Measurements from ENCODE around the gene TATDN2.
"Not testable (repeated sequence)": the region's sequence is repeated elsewhere in the genome, so short reads cannot be mapped to it uniquely, and the experiment has no call there.

Gene TATDN2

GRCh38 chr3:10238345-10239183, 9.7 kb upstream of the TATDN2 start:
- DNase-seq, result no peak

- DNase-seq, result no peak
Measured at GRCh38 chr3:10240799-10241198, 7.5 kb upstream of the TATDN2 start.

- DNase-seq, result no peak
Measured at GRCh38 chr3:10242182-10243065, 5.8 kb upstream of the TATDN2 start.

GRCh38 chr3:10244009-10244408, 4.2 kb upstream of the TATDN2 start:
- no peak for DNase-seq

GRCh38 chr3:10245081-10245712, 3.1 kb upstream of the TATDN2 start:
- no peak for DNase-seq

GRCh38 chr3:10247679-10248183, 528 bp upstream of the TATDN2 start:
- DNase-seq, result no peak

GRCh38 chr3:10248984-10249748, 907 bp downstream of the TATDN2 start:
- no peak for DNase-seq

GRCh38 chr3:10249833-10250232, 1.6 kb downstream of the TATDN2 start:
- DNase-seq, result no peak

GRCh38 chr3:10251006-10251405, 2.7 kb downstream of the TATDN2 start:
- no peak for DNase-seq

- no peak for DNase-seq
Measured at GRCh38 chr3:10253731-10254130, 5.5 kb downstream of the TATDN2 start.

- no peak for DNase-seq
Measured at GRCh38 chr3:10255835-10256234, 7.6 kb downstream of the TATDN2 start.

GRCh38 chr3:10259036-10259435, 10.8 kb downstream of the TATDN2 start:
- DNase-seq, result no peak

GRCh38 chr3:10259798-10260197, 11.5 kb downstream of the TATDN2 start:
- DNase-seq, result no peak

- no peak for DNase-seq
Measured at GRCh38 chr3:10260211-10260701, 12.0 kb downstream of the TATDN2 start.

GRCh38 chr3:10262027-10262426, 13.8 kb downstream of the TATDN2 start:
- DNase-seq, result no peak

GRCh38 chr3:10263646-10264363, 15.5 kb downstream of the TATDN2 start:
- no peak for DNase-seq

- no peak for DNase-seq
Measured at GRCh38 chr3:10265833-10266232, 17.6 kb downstream of the TATDN2 start.

- not testable (repeated sequence) for DNase-seq
Measured at GRCh38 chr3:10266936-10267335, 18.7 kb downstream of the TATDN2 start.

- DNase-seq, result no peak
Measured at GRCh38 chr3:10268116-10268515, 19.9 kb downstream of the TATDN2 start.

- no peak for DNase-seq
Measured at GRCh38 chr3:10268930-10269329, 20.7 kb downstream of the TATDN2 start.

- DNase-seq, result no peak
Measured at GRCh38 chr3:10269443-10269842, 21.2 kb downstream of the TATDN2 start.

- not testable (repeated sequence) for DNase-seq
Measured at GRCh38 chr3:10272476-10272875, 24.2 kb downstream of the TATDN2 start.

Data from GOT3 (cell line).